Mesenchymal stem cell (in vitro differentiated cells and primary cell): Measurements from ENCODE around the gene PRR7.

Experiments used
- DNase-seq: peaks from one replicate; pipeline ENCODE4 v3.0.0-alpha.2; 2013
- H2AFZ ChIP-seq: one replicate; pipeline ENCODE4 v1.6.1; 2013; ENCODE audit warnings: low read depth, mild to moderate bottlenecking, control low read depth, inconsistent platforms, low read length, moderate library complexity
- H2AK5ac ChIP-seq: 2 replicates; pipeline ENCODE4 v1.6.1; 2013; ENCODE audit warnings: low read length, moderate library complexity, mild to moderate bottlenecking, inconsistent platforms; ENCODE audit not compliant: severe bottlenecking
- H2BK120ac ChIP-seq: one replicate; pipeline ENCODE4 v1.6.1; 2013; ENCODE audit warnings: low read depth, mild to moderate bottlenecking, inconsistent platforms, low read length, moderate library complexity
- H2BK12ac ChIP-seq, 2 experiments: one replicate each; pipeline ENCODE4 v1.6.1; 2013; ENCODE audit warnings: inconsistent platforms in 2 of 2, low read length in 2 of 2, mild to moderate bottlenecking in 2 of 2, moderate library complexity in 2 of 2, control low read depth in 1 of 2
- H2BK15ac ChIP-seq: one replicate; pipeline ENCODE4 v1.6.1; 2013; ENCODE audit warnings: mild to moderate bottlenecking, low read depth, inconsistent platforms; ENCODE audit not compliant: poor library complexity, severe bottlenecking
- H2BK5ac ChIP-seq: 2 replicates; pipeline ENCODE4 v1.6.1; 2013; ENCODE audit warnings: low read depth, mild to moderate bottlenecking, low read length, control low read depth, inconsistent platforms; ENCODE audit not compliant: poor library complexity, severe bottlenecking
- H3K14ac ChIP-seq, 2 experiments: one replicate each; pipeline ENCODE4 v1.6.1; 2013; ENCODE audit warnings: inconsistent platforms in 2 of 2, low read length in 2 of 2, control low read depth in 1 of 2, mild to moderate bottlenecking in 1 of 2, moderate library complexity in 1 of 2
- H3K18ac ChIP-seq, 2 experiments: one replicate each; pipeline ENCODE4 v1.6.1; 2013; ENCODE audit warnings: inconsistent platforms in 2 of 2, low read length in 2 of 2, control low read depth in 1 of 2, low read depth in 1 of 2, mild to moderate bottlenecking in 1 of 2
- H3K23ac ChIP-seq, 2 experiments: one replicate each; pipeline ENCODE4 v1.6.1; 2013; ENCODE audit warnings: inconsistent platforms in 2 of 2, low read length in 2 of 2, mild to moderate bottlenecking in 2 of 2, moderate library complexity in 2 of 2, control low read depth in 1 of 2
- H3K27ac ChIP-seq: 2 replicates; pipeline ENCODE4 v1.5.1; 2013; ENCODE audit warnings: mild to moderate bottlenecking, moderate library complexity, low read length, control low read depth, inconsistent platforms; ENCODE audit not compliant: poor library complexity, severe bottlenecking
- H3K27me3 ChIP-seq, 2 experiments: 2 replicates each; pipeline versions ENCODE4 v1.6.1 to v1.7.0; 2013; ENCODE audit warnings: low read length in 2 of 2, mild to moderate bottlenecking in 2 of 2, moderate library complexity in 2 of 2, control low read depth in 1 of 2, inconsistent platforms in 1 of 2; ENCODE audit not compliant: control insufficient read depth in 1 of 2, insufficient read depth in 1 of 2
- H3K36me3 ChIP-seq, 2 experiments: 2 replicates each; pipeline versions ENCODE4 v1.6.1 to v1.7.0; 2013; ENCODE audit warnings: low read length in 2 of 2, control low read depth in 1 of 2, inconsistent platforms in 1 of 2, low read depth in 1 of 2, mild to moderate bottlenecking in 1 of 2; ENCODE audit not compliant: insufficient read depth in 2 of 2, control insufficient read depth in 1 of 2
- H3K4ac ChIP-seq, 2 experiments: one replicate each; pipeline ENCODE4 v1.6.1; 2013; ENCODE audit warnings: inconsistent platforms in 2 of 2, low read length in 2 of 2, mild to moderate bottlenecking in 2 of 2, moderate library complexity in 2 of 2, control low read depth in 1 of 2, low read depth in 1 of 2
- H3K4me1 ChIP-seq: 2 replicates; pipeline ENCODE4 v1.6.1; 2013; ENCODE audit warnings: low read depth, low read length, control low read depth; ENCODE audit not compliant: control insufficient read depth, insufficient read depth
- H3K4me2 ChIP-seq: 2 replicates; pipeline ENCODE4 v1.6.1; 2013; ENCODE audit warnings: low read length, mild to moderate bottlenecking, inconsistent platforms; ENCODE audit not compliant: poor library complexity, severe bottlenecking
- H3K4me3 ChIP-seq, 2 experiments: 2 replicates each; pipeline versions ENCODE4 v1.5.1 to v1.7.0; 2013; ENCODE audit warnings: low read length in 2 of 2, mild to moderate bottlenecking in 2 of 2, control low read depth in 1 of 2, low read depth in 1 of 2; ENCODE audit not compliant: insufficient read depth in 1 of 2
- H3K79me1 ChIP-seq: replicated peaks from 2 replicates; pipeline ENCODE4 v1.6.1; 2013; ENCODE audit warnings: mild to moderate bottlenecking, control low read depth, low read length, inconsistent platforms; ENCODE audit not compliant: poor library complexity, severe bottlenecking
- H3K9ac ChIP-seq: 2 replicates; pipeline ENCODE4 v1.7.0; 2013; ENCODE audit warnings: mild to moderate bottlenecking, low read length, moderate library complexity
- H3K9me3 ChIP-seq: 2 replicates; pipeline ENCODE4 v1.7.0; 2013; ENCODE audit warnings: mild to moderate bottlenecking, low read length; ENCODE audit not compliant: control insufficient read depth
- H4K8ac ChIP-seq: one replicate; pipeline ENCODE4 v1.6.1; 2013; ENCODE audit warnings: inconsistent platforms, mild to moderate bottlenecking, low read length, moderate library complexity
- H4K91ac ChIP-seq: one replicate; pipeline ENCODE4 v1.6.1; 2013; ENCODE audit warnings: mild to moderate bottlenecking, low read length, inconsistent platforms
- WGBS: methylation state at CpG from one replicate; pipeline ENCODE4 v1.1.7; 2013; ENCODE audit warnings: mixed read lengths; 5-methylcytosine and 5-hydroxymethylcytosine counted together

Gene PRR7

GRCh38 chr5:177455661-177456590 lies 9.3 kb downstream of the PRR7 start:
- Histone ChIP-seq H3K14ac (peak overlapping the region in 1 of 2 experiments; percentile 5), H2BK120ac (no peak overlapping the region), H3K9me3 (no peaks in the 10 kb centered on the region), H3K4me2 (peak overlapping the region; percentile 93), H2BK12ac (peak overlapping the region in 1 of 2 experiments; percentile 38), H3K27me3 (no peaks in the 10 kb centered on the region), H2AFZ (no peak overlapping the region), H3K79me1 (peaks cover 13% of the 10 kb centered on the region), H3K23ac (no peak overlapping the region), H2BK5ac (peak overlapping the region; percentile 8), H3K27ac (peak overlapping the region; percentile 35), H4K8ac (no peak overlapping the region), H3K18ac (peak overlapping the region in 1 of 2 experiments; percentile 31), H4K91ac (no peak overlapping the region), H3K36me3 (peaks cover 40 to 58% of the 10 kb centered on the region in 2 experiments), H3K4ac (no peak overlapping the region), H3K9ac (peak overlapping the region; percentile 58), H2BK15ac (no peak overlapping the region), H3K4me1 (peaks cover 33% of the 10 kb centered on the region), H3K4me3 (peak overlapping the region; percentile 55 to 71), H2AK5ac (no peak overlapping the region)
- DNase-seq = peak; percentile 88
- 3% methylated on average over 62 of the region's 76 CpGs for WGBS

- H2BK120ac ChIP-seq = no peak overlapping the region
- H2AK5ac ChIP-seq = no peak overlapping the region
- H3K4ac ChIP-seq = no peak overlapping the region
- H3K4me1 ChIP-seq = peaks cover 33% of the 10 kb centered on the region
- no peak overlapping the region for H2BK12ac ChIP-seq
- H4K8ac ChIP-seq = no peak overlapping the region
- H3K36me3 ChIP-seq = peaks cover 44 to 60% of the 10 kb centered on the region in 2 experiments
- H2AFZ ChIP-seq = no peak overlapping the region
- no peak overlapping the region for H3K14ac ChIP-seq
- no peak overlapping the region for H3K4me2 ChIP-seq
- no peak overlapping the region for H3K23ac ChIP-seq
- no peak overlapping the region for H4K91ac ChIP-seq
- no peak overlapping the region for H2BK5ac ChIP-seq
- DNase-seq = no peak
- no peak overlapping the region for H3K18ac ChIP-seq
- no peaks in the 10 kb centered on the region for H3K9me3 ChIP-seq
- H2BK15ac ChIP-seq = no peak overlapping the region
- H3K4me3 ChIP-seq = no peak overlapping the region
- peak overlapping the region; percentile 13 for H3K27ac ChIP-seq
- no peaks in the 10 kb centered on the region for H3K27me3 ChIP-seq
- WGBS = 51% methylated on average over 10 of the region's 12 CpGs
- peak overlapping the region; percentile 47 for H3K9ac ChIP-seq
- peaks cover 14% of the 10 kb centered on the region for H3K79me1 ChIP-seq
Measured at GRCh38 chr5:177456591-177456964, 10.0 kb downstream of the PRR7 start.

GRCh38 chr5:177456976-177457851 lies 10.6 kb downstream of the PRR7 start:
- Histone ChIP-seq H2BK15ac (no peak overlapping the region), H3K79me1 (peaks cover 14% of the 10 kb centered on the region), H3K36me3 (peaks cover 48 to 67% of the 10 kb centered on the region in 2 experiments), H4K8ac (no peak overlapping the region), H2AK5ac (no peak overlapping the region), H3K9ac (peak overlapping the region; percentile 47), H2BK12ac (no peak overlapping the region), H4K91ac (no peak overlapping the region), H2BK120ac (no peak overlapping the region), H3K18ac (no peak overlapping the region), H3K4ac (no peak overlapping the region), H3K27ac (no peak overlapping the region), H3K4me3 (no peak overlapping the region), H3K23ac (no peak overlapping the region), H3K4me2 (no peak overlapping the region), H3K27me3 (no peaks in the 10 kb centered on the region), H3K4me1 (peaks cover 35% of the 10 kb centered on the region), H2BK5ac (no peak overlapping the region), H2AFZ (no peak overlapping the region), H3K14ac (no peak overlapping the region), H3K9me3 (no peaks in the 10 kb centered on the region)
- 83% methylated on average over 17 of the region's 24 CpGs for WGBS
- DNase-seq = peak; percentile 99
